HG03565 (cell line): ENCODE data around the gene CNTRL.

Experiments
- ATAC-seq: cut with Tn5 transposase; IDR thresholded peaks from one replicate; pipeline ENCODE4 v1.9.1; 2021; ENCODE audit warnings: mild to moderate bottlenecking, moderate library complexity; ENCODE audit not compliant: unreplicated experiment

Gene CNTRL

GRCh38 chr9:121221664-121222055 is 146.9 kb downstream of the CNTRL start:
- no peak for ATAC-seq

DNA sequence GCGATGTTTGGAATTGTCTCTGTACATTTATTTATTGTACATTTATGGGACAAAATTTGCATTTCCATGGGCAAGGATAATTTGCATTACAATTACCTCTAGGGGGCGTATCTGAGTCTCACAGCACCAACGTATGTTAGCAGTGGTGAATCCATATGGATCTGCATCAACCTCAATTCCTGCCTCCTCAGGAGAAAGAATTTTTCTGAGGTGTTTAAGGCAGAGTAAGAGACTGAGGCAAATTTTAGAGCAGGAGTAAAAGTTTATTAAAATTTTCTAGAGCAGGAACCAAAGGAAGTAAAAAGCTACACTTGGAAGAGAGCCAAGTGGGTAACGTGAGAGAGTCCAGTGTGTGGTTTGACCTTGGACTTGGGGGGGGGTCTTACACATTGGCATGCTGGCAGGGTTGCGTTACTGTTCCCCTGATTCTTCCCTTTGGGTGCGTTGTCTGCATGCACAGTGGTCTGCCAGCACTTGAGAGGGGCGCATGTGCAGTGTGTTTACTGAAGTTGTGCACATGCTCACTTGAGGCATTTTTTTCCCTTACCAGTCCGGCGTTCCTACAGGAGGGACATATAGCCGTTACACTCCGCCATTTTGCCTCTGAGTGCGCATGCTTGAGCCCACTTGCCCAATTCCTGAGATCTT is 147.9 kb downstream of the CNTRL start:
- ATAC-seq, result no peak

DNA sequence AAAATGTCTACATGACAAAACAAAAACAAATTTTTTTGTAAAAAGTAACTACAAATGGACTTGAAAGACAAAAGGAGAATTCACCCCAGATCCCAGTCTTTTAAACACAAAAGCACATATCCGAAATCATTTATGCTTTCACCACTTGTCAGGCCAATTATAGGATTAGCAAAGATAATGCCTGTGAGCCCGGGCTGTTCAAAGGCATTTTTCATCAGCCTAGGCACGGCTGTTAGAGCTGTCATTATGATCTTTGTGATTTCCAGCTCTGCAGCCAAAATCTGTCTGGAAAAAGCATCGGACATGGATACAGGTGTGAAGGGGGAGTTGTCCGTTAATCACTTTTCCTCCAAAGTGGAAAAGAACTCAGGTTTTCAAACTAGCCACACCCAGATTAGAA is 150.5 kb downstream of the CNTRL start:
- no peak for ATAC-seq

- ATAC-seq, result no peak
Measured at GRCh38 chr9:121226175-121226574, 151.4 kb downstream of the CNTRL start.
